MCF 10A (cell line): Measurements from ENCODE around the gene AVEN. TPM values are rescaled to one million over a fixed set of nuclear protein-coding genes. Genes with fewer than 3 reads are reported as not detected.
"Not testable (repeated sequence)": the region's sequence is repeated elsewhere in the genome, so short reads cannot be mapped to it uniquely, and the experiment has no call there.

Experiments used
- BruUV-seq: library from RNA; stranded (reverse); fragments of 400-500 nt; replicated peaks from 2 replicates; lab custom pipeline; 2021; lab: Mats Ljungman, UMichigan
- CTCF ChIA-PET: fragments of 300-600 bp; sonication (Branson Sonifier 250); formaldehyde crosslinking; extraction: SDS; loops from one replicate; lab custom pipeline; 2021; ENCODE audit warnings: antibody characterized with exemption, inconsistent platforms; lab: Yijun Ruan, JAX
- POLR2A ChIA-PET: fragments of 300-600, 350-650 bp; sonication (Branson Sonifier 250); formaldehyde crosslinking; extraction: SDS; loops from one replicate; lab custom pipeline; 2020; ENCODE audit warnings: antibody characterized with exemption, inconsistent platforms; lab: Yijun Ruan, JAX
- DNase-seq: peaks from one replicate; pipeline ENCODE4 v3.0.0-alpha.2; 2018; ENCODE audit not compliant: unreplicated experiment
- H3K27ac Mint-ChIP-seq: one replicate; pipeline ENCODE4 v1.8.0; 2022; ENCODE audit warnings: mild to moderate bottlenecking, low read depth, mixed read lengths; ENCODE audit not compliant: unreplicated experiment
- H3K27me3 Mint-ChIP-seq: one replicate; pipeline ENCODE4 v1.8.0; 2022; ENCODE audit warnings: mixed read lengths; ENCODE audit not compliant: insufficient read depth, unreplicated experiment
- H3K36me3 Mint-ChIP-seq: one replicate; pipeline ENCODE4 v1.8.0; 2022; ENCODE audit warnings: mild to moderate bottlenecking, moderate library complexity, mixed read lengths; ENCODE audit not compliant: insufficient read depth, unreplicated experiment
- H3K4me1 Mint-ChIP-seq: one replicate; pipeline ENCODE4 v1.8.0; 2022; ENCODE audit warnings: mixed read lengths; ENCODE audit not compliant: insufficient read depth, unreplicated experiment
- H3K4me3 Mint-ChIP-seq: one replicate; pipeline ENCODE4 v1.8.0; 2022; ENCODE audit warnings: mild to moderate bottlenecking, moderate library complexity, mixed read lengths; ENCODE audit not compliant: unreplicated experiment
- H3K9me3 Mint-ChIP-seq: one replicate; pipeline ENCODE4 v1.8.0; 2022; ENCODE audit warnings: mixed read lengths; ENCODE audit not compliant: unreplicated experiment
- CTCF ChIP-seq: fragments of 200-600 bp; IDR thresholded peaks from one replicate; pipeline ENCODE4 v1.8.0; 2022; ENCODE audit warnings: antibody characterized with exemption, mild to moderate bottlenecking; ENCODE audit not compliant: unreplicated experiment
- intact Hi-C: fragments of 100-400 bp; cut with micrococcal nuclease; formaldehyde crosslinking; loops from 2 replicates; pipeline ENCODE4 v1.14.1; 2022
- total RNA-seq: library from RNA; stranded (reverse); gene quantifications from 2 replicates; pipeline ENCODE4 v1.2.3, GENCODE V29; 2022

Gene AVEN
- total RNA-seq, 1 experiment from 2014 or later = 42.4 TPM

- no peaks in the 10 kb centered on the region for H3K36me3 Mint-ChIP-seq
- no peaks in the 10 kb centered on the region for H3K9me3 Mint-ChIP-seq
- H3K4me3 Mint-ChIP-seq = no peak overlapping the region
- no peak for TF ChIP-seq CTCF
- H3K27ac Mint-ChIP-seq = no peak overlapping the region
- ChIA-PET POLR2A (no interaction called here), CTCF (interaction anchor here (0.5 to 0.8 kb wide), 4 partner anchors 51 to 996 kb away, joined by 3 to 4 read pairs (median 3); no protein-coding TSS in a partner anchor)
- BruUV-seq = no TSS peak
- no peaks in the 10 kb centered on the region for H3K27me3 Mint-ChIP-seq
- intact Hi-C loops = no loop called here
- no peak for DNase-seq
- no peaks in the 10 kb centered on the region for H3K4me1 Mint-ChIP-seq
Observed at GRCh38 chr15:34009656-34010055, 29.3 kb downstream of the AVEN start.

DNA sequence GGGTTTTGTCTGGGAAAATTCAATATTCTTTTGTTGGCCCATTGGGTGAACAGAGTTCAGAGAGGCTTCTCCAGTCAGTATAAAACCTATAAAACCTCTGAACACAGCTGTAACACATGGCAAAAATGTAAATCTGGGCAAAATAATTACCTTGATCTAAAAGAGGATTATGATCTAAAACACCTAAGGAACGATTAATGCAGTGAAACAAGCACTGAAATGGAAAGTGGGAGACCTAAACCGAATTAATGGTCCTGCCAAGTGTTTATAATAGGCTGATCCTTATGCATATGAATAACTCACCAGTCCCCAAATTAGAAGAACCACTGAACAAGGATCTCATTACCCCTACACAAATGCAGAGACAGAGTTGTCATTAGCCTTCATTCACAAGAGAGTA is 32.6 kb downstream of the AVEN start:
- DNase-seq = no peak
- intact Hi-C loops = no loop called here
- no peaks in the 10 kb centered on the region for H3K27me3 Mint-ChIP-seq
- no peak overlapping the region for H3K4me3 Mint-ChIP-seq
- no TSS peak for BruUV-seq
- no peak for TF ChIP-seq CTCF
- ChIA-PET POLR2A (no interaction called here), CTCF (interaction anchor here (0.7 kb wide), 1 partner anchor 581 kb away, joined by 4 read pairs; no protein-coding TSS in a partner anchor)
- no peaks in the 10 kb centered on the region for H3K9me3 Mint-ChIP-seq
- H3K36me3 Mint-ChIP-seq = no peaks in the 10 kb centered on the region
- no peak overlapping the region for H3K27ac Mint-ChIP-seq
- H3K4me1 Mint-ChIP-seq = peaks cover 4% of the 10 kb centered on the region

- BruUV-seq = no TSS peak
- DNase-seq = no peak
- Mint-ChIP-seq H3K4me1 (peaks cover 6% of the 10 kb centered on the region), H3K9me3 (no peaks in the 10 kb centered on the region), H3K27me3 (no peaks in the 10 kb centered on the region), H3K4me3 (no peak overlapping the region), H3K36me3 (no peaks in the 10 kb centered on the region), H3K27ac (peak overlapping the region; percentile 49)
- intact Hi-C loops = no loop called here
- no peak for TF ChIP-seq CTCF
- ChIA-PET CTCF (no interaction called here), POLR2A (no interaction called here)
Observed at GRCh38 chr15:34001536-34001935, 37.5 kb downstream of the AVEN start.

GRCh38 chr15:33995666-33996065 is 43.3 kb downstream of the AVEN start:
- intact Hi-C loops, H3K9me3 Mint-ChIP-seq, H3K4me1 Mint-ChIP-seq, DNase-seq, H3K36me3 Mint-ChIP-seq, POLR2A ChIA-PET, H3K4me3 Mint-ChIP-seq, H3K27ac Mint-ChIP-seq, BruUV-seq, H3K27me3 Mint-ChIP-seq: not testable (repeated sequence)
- CTCF ChIA-PET = interaction anchor here (0.6 kb wide), 1 partner anchor 276 kb away, joined by 3 read pairs; no protein-coding TSS in a partner anchor
